GM23338 (cell line): ENCODE data around the gene DCAF8L1. TPM values are rescaled to one million over a fixed set of nuclear protein-coding genes. Genes with fewer than 3 reads are reported as not detected.

ENCODE experiments used
- ATAC-seq: fragments of 200-7000 bp; cut with Tn5 transposase; 3 replicates; pipeline ENCODE4 v1.9.1; 2020
- DNase-seq: peaks from one replicate; pipeline ENCODE4 v3.0.0-alpha.2; 2015; ENCODE audit warnings: low spot score
- H2AFZ ChIP-seq: fragments of 200-600 bp; sonication (generic); 2 replicates; pipeline ENCODE4 v1.8.0; 2016; ENCODE audit warnings: antibody characterized with exemption, mild to moderate bottlenecking, moderate library complexity
- H3F3A ChIP-seq: fragments of 200-600 bp; sonication (generic); replicated peaks from 2 replicates; pipeline ENCODE4 v1.8.0; 2017; ENCODE audit warnings: antibody characterized with exemption, mixed run types, low read depth
- H3K27ac ChIP-seq: fragments of 200-600 bp; sonication (generic); 2 replicates; pipeline ENCODE4 v1.6.1; 2016; ENCODE audit warnings: low read depth
- H3K27me3 ChIP-seq: fragments of 200-600 bp; sonication (generic); 2 replicates; pipeline ENCODE4 v1.8.0; 2016; ENCODE audit warnings: mild to moderate bottlenecking, mixed run types, moderate library complexity; ENCODE audit not compliant: insufficient read depth
- H3K36me3 ChIP-seq: fragments of 200-600 bp; sonication (generic); 2 replicates; pipeline ENCODE4 v1.8.0; 2016; ENCODE audit warnings: mild to moderate bottlenecking; ENCODE audit not compliant: insufficient read depth
- H3K4me1 ChIP-seq: fragments of 200-600 bp; sonication (generic); 2 replicates; pipeline ENCODE4 v1.8.0; 2016; ENCODE audit warnings: mild to moderate bottlenecking, moderate library complexity; ENCODE audit not compliant: insufficient read depth
- H3K4me2 ChIP-seq: fragments of 200-600 bp; sonication (generic); 2 replicates; pipeline ENCODE4 v1.7.1; 2017; ENCODE audit warnings: mixed run types
- H3K4me3 ChIP-seq: fragments of 200-600 bp; sonication (generic); 2 replicates; pipeline ENCODE4 v1.6.1; 2016; ENCODE audit warnings: mixed run types
- H3K79me2 ChIP-seq: fragments of 200-600 bp; sonication (generic); replicated peaks from 2 replicates; pipeline ENCODE4 v1.8.0; 2017; ENCODE audit warnings: mild to moderate bottlenecking; ENCODE audit not compliant: insufficient read depth
- H3K9me2 ChIP-seq: fragments of 200-600 bp; sonication (generic); 2 replicates; pipeline ENCODE4 v1.8.0; 2017; ENCODE audit not compliant: insufficient read depth
- H4K20me1 ChIP-seq: fragments of 200-600 bp; sonication (generic); replicated peaks from 2 replicates; pipeline ENCODE4 v1.8.0; 2017; ENCODE audit warnings: mild to moderate bottlenecking; ENCODE audit not compliant: insufficient read depth
- H3K27ac Mint-ChIP-seq: 2 replicates; pipeline ENCODE4 v1.8.0; 2020; ENCODE audit warnings: inconsistent platforms, mild to moderate bottlenecking, moderate library complexity, mixed read lengths
- H3K27me3 Mint-ChIP-seq: 3 replicates; pipeline ENCODE4 v1.8.0; 2022; ENCODE audit warnings: low read depth, mild to moderate bottlenecking, moderate library complexity, mixed read lengths, inconsistent platforms; ENCODE audit not compliant: insufficient read depth, poor library complexity
- H3K36me3 Mint-ChIP-seq: 3 replicates; pipeline ENCODE4 v1.8.0; 2021; ENCODE audit warnings: low read depth, mild to moderate bottlenecking, inconsistent platforms, moderate library complexity, mixed read lengths
- H3K4me1 Mint-ChIP-seq: 3 replicates; pipeline ENCODE4 v1.8.0; 2020; ENCODE audit warnings: mild to moderate bottlenecking, inconsistent platforms, mixed read lengths
- H3K4me3 Mint-ChIP-seq: 3 replicates; pipeline ENCODE4 v1.8.0; 2021; ENCODE audit warnings: moderate library complexity, mild to moderate bottlenecking, inconsistent platforms, mixed read lengths
- H3K9me3 Mint-ChIP-seq: 3 replicates; pipeline ENCODE4 v1.8.0; 2020; ENCODE audit warnings: moderate library complexity, mild to moderate bottlenecking, inconsistent platforms, mixed read lengths
- CREB1 ChIP-seq: fragments of 250-450 bp; sonication (Bioruptor Pico); IDR thresholded peaks from 2 replicates; pipeline ENCODE4 v1.5.0; 2020; ENCODE audit warnings: low read depth, mild to moderate bottlenecking, moderate library complexity
- ETS1 ChIP-seq: IDR thresholded peaks from 2 replicates; pipeline ENCODE4 v1.6.1; 2016; ENCODE audit warnings: antibody characterized with exemption
- EZH2 ChIP-seq: fragments of 200-600 bp; sonication (generic); IDR thresholded peaks from one replicate; pipeline ENCODE4 v1.8.0; 2017; ENCODE audit warnings: antibody characterized with exemption, mild to moderate bottlenecking, low read depth; ENCODE audit not compliant: unreplicated experiment
- EZH2phosphoT487 ChIP-seq: fragments of 200-600 bp; sonication (generic); IDR thresholded peaks from one replicate; pipeline ENCODE4 v1.8.1; 2018; ENCODE audit warnings: antibody characterized with exemption; ENCODE audit not compliant: unreplicated experiment
- JUNB ChIP-seq: IDR thresholded peaks from one replicate; pipeline ENCODE4 v1.6.1; 2016; ENCODE audit warnings: antibody characterized with exemption; ENCODE audit not compliant: unreplicated experiment
- NANOG ChIP-seq: IDR thresholded peaks from 2 replicates; pipeline ENCODE4 v1.6.1; 2016; ENCODE audit warnings: antibody characterized with exemption, borderline replicate concordance
- POLR2AphosphoS5 ChIP-seq: IDR thresholded peaks from 2 replicates; pipeline ENCODE4 v1.6.1; 2016; ENCODE audit warnings: antibody characterized with exemption, low read depth
- REST ChIP-seq: IDR thresholded peaks from one replicate; pipeline ENCODE4 v1.6.1; 2018; ENCODE audit warnings: antibody characterized with exemption; ENCODE audit not compliant: unreplicated experiment
- ZNF114 ChIP-seq: fragments of 250-450 bp; sonication (Bioruptor Pico); IDR thresholded peaks from 2 replicates; pipeline ENCODE4 v1.5.0; 2020; ENCODE audit warnings: mild to moderate bottlenecking, moderate library complexity
- ZNF331 ChIP-seq: fragments of 250-450 bp; sonication (Bioruptor Pico); IDR thresholded peaks from 2 replicates; pipeline ENCODE4 v1.5.0; 2020; ENCODE audit warnings: low read depth, mild to moderate bottlenecking, moderate library complexity
- long read RNA-seq: library from polyadenylated mRNA; unstranded; transcript quantifications from one replicate; pipeline ENCODE4 v2.0.0, GENCODE V29; 2020; ENCODE audit not compliant: unreplicated experiment
- polyA plus RNA-seq: library from polyadenylated mRNA; unstranded; fragments of >200 nt; fragmentation: Nextera tagmentation; extraction: Ambion mirVana; gene quantifications from 2 replicates; pipeline ENCODE4 v1.2.1, GENCODE V29; 2016
- total RNA-seq: library from RNA; depleted of rRNA; stranded (reverse); fragments of >200 nt; shearing (Covaris generic); gene quantifications from 2 replicates; pipeline ENCODE4 v1.2.3, GENCODE V29; 2014; rRNA removed

Gene DCAF8L1
- not detected in 2 replicates for total RNA-seq
- polyA plus RNA-seq, result not detected in 2 replicates
- long read RNA-seq, result 0 reads

- no peak for TF ChIP-seq JUNB
- TF ChIP-seq EZH2, result no peak
- TF ChIP-seq CREB1 (CRISPR knock-in tag), result no peak
- no peak for TF ChIP-seq ZNF114 (CRISPR knock-in tag)
- ATAC-seq, result no peak
- Mint-ChIP-seq H3K4me1 (no peaks in the 10 kb centered on the region), H3K4me3 (no peak within 1 kb of the TSS), H3K9me3 (0 out of 3 replicates have a peak, but pooled peaks cover 4% of the 10 kb centered on the region), H3K27ac (no peak within 1 kb of the TSS), H3K27me3 (no peaks in the 10 kb centered on the region), H3K36me3 (no peaks in the 10 kb centered on the region)
- DNase-seq, result no peak
- Histone ChIP-seq H2AFZ (no peak within 1 kb of the TSS), H3K27ac (no peak within 1 kb of the TSS), H3K4me3 (no peak within 1 kb of the TSS), H4K20me1 (no peaks in the 10 kb centered on the region), H3K27me3 (no peaks in the 10 kb centered on the region), H3K9me2 (no peaks in the 10 kb centered on the region), H3K36me3 (no peaks in the 10 kb centered on the region), H3F3A (no peaks in the 10 kb centered on the region), H3K4me2 (no peak within 1 kb of the TSS), H3K79me2 (no peaks in the 10 kb centered on the region), H3K4me1 (no peaks in the 10 kb centered on the region)
Observed at GRCh38 chrX:27981349-27981748, at the start of gene DCAF8L1. DCAF8L1 (minus strand) TSS chrX:27981449; CDS start chrX:27981334, 115 bp downstream.

- H3K9me3 Mint-ChIP-seq, result no peaks in the 10 kb centered on the region
- no peaks in the 10 kb centered on the region for H3K79me2 ChIP-seq
- H3F3A ChIP-seq, result no peaks in the 10 kb centered on the region
- no peak for TF ChIP-seq ETS1
- TF ChIP-seq ZNF331 (CRISPR knock-in tag), result no peak
- no peak for TF ChIP-seq EZH2
- no peak for TF ChIP-seq EZH2phosphoT487
- no peak for ATAC-seq
- H3K4me3 Mint-ChIP-seq, result no peak overlapping the region
- H3K27me3 ChIP-seq, result no peaks in the 10 kb centered on the region
- no peaks in the 10 kb centered on the region for H3K36me3 Mint-ChIP-seq
- H4K20me1 ChIP-seq, result no peaks in the 10 kb centered on the region
- H3K27ac ChIP-seq, result no peak overlapping the region
- no peaks in the 10 kb centered on the region for H3K36me3 ChIP-seq
- no peaks in the 10 kb centered on the region for H3K27me3 Mint-ChIP-seq
- H3K4me1 Mint-ChIP-seq, result no peaks in the 10 kb centered on the region
- no peak overlapping the region for H3K4me3 ChIP-seq
- DNase-seq, result no peak
- no peak overlapping the region for H3K4me2 ChIP-seq
- H3K27ac Mint-ChIP-seq, result no peak overlapping the region
- H3K9me2 ChIP-seq, result no peaks in the 10 kb centered on the region
- no peaks in the 10 kb centered on the region for H3K4me1 ChIP-seq
- H2AFZ ChIP-seq, result no peak overlapping the region
Observed at GRCh38 chrX:28022371-28022770, 41.1 kb upstream of the DCAF8L1 start.

GRCh38 chrX:28016823-28017222, 35.6 kb upstream of the DCAF8L1 start:
- no peaks in the 10 kb centered on the region for H3K9me3 Mint-ChIP-seq
- Histone ChIP-seq H3K4me3 (no peak overlapping the region), H3K4me1 (no peaks in the 10 kb centered on the region), H3F3A (no peaks in the 10 kb centered on the region), H3K27ac (no peak overlapping the region), H3K36me3 (no peaks in the 10 kb centered on the region), H3K79me2 (no peaks in the 10 kb centered on the region), H4K20me1 (no peaks in the 10 kb centered on the region), H3K4me2 (no peak overlapping the region), H3K27me3 (no peaks in the 10 kb centered on the region), H2AFZ (no peak overlapping the region), H3K9me2 (no peaks in the 10 kb centered on the region)
- no peaks in the 10 kb centered on the region for H3K27me3 Mint-ChIP-seq
- H3K4me1 Mint-ChIP-seq, result no peaks in the 10 kb centered on the region
- DNase-seq (no peak), ATAC-seq (no peak)
- H3K36me3 Mint-ChIP-seq, result no peaks in the 10 kb centered on the region
- H3K27ac Mint-ChIP-seq, result no peak overlapping the region
- no peak overlapping the region for H3K4me3 Mint-ChIP-seq
- TF ChIP-seq JUNB (no peak), CREB1 (CRISPR knock-in tag) (no peak), ETS1 (no peak), NANOG (no peak), POLR2AphosphoS5 (no peak), EZH2phosphoT487 (no peak), REST (no peak)
